ENCODE measurements around the gene MED8.

GRCh38 chr1:43432171-43432860, 42.7 kb upstream of the MED8 start:
- TF ChIP-seq CENPBD1 (CRISPR knock-in tag; IDR thresholded peaks at IDR 0.05; ENCODE audit: borderline replicate concordance, low read depth) (no peak), ESRRA (CRISPR knock-in tag; IDR thresholded peaks at IDR 0.05; ENCODE audit: low read depth) (no peak), ZNF350 (CRISPR knock-in tag; IDR thresholded peaks at IDR 0.05; ENCODE audit: borderline replicate concordance, low read depth) (no peak), NFIC (IDR thresholded peaks at IDR 0.05; ENCODE audit: low read length) (no peak), ADNP (CRISPR knock-in tag; IDR thresholded peaks at IDR 0.05) (no peak), BHLHE40 (IDR thresholded peaks at IDR 0.05; ENCODE audit: low read length) (no peak), ZNF597 (CRISPR knock-in tag; IDR thresholded peaks at IDR 0.05) (no peak), RXRB (CRISPR knock-in tag; IDR thresholded peaks at IDR 0.05; ENCODE audit: borderline replicate concordance) (no peak), CHD2 (IDR thresholded peaks at IDR 0.05; ENCODE audit: low read depth, low read length) (no peak), SRSF1 (optimal IDR thresholded peaks at IDR 0.05; ENCODE audit: low read depth, low read length) (no peak), WIZ (CRISPR knock-in tag; IDR thresholded peaks at IDR 0.05) (no peak), ZNF782 (CRISPR knock-in tag; IDR thresholded peaks at IDR 0.05; ENCODE audit: borderline replicate concordance) (no peak), IRF1 (CRISPR knock-in tag; IDR thresholded peaks at IDR 0.05; ENCODE audit: low read depth) (no peak), PAX8 (CRISPR knock-in tag; IDR thresholded peaks at IDR 0.05; ENCODE audit: borderline replicate concordance) (no peak)

All from HepG2 (cell line).